Middle frontal gyrus (tissue), 1 donor: Measurements from ENCODE around the gene INSM1.

ENCODE experiments used
- DNase-seq: peaks from one replicate; pipeline ENCODE4 v3.0.0-alpha.2; 2015; ENCODE audit warnings: low spot score; ENCODE audit errors: extremely low spot score

Gene INSM1

GRCh38 chr20:20417876-20418676 lies 50.2 kb downstream of the INSM1 start:
- no peak for DNase-seq
